ENCODE measurements around the gene TNN.

TNN gene

DNA sequence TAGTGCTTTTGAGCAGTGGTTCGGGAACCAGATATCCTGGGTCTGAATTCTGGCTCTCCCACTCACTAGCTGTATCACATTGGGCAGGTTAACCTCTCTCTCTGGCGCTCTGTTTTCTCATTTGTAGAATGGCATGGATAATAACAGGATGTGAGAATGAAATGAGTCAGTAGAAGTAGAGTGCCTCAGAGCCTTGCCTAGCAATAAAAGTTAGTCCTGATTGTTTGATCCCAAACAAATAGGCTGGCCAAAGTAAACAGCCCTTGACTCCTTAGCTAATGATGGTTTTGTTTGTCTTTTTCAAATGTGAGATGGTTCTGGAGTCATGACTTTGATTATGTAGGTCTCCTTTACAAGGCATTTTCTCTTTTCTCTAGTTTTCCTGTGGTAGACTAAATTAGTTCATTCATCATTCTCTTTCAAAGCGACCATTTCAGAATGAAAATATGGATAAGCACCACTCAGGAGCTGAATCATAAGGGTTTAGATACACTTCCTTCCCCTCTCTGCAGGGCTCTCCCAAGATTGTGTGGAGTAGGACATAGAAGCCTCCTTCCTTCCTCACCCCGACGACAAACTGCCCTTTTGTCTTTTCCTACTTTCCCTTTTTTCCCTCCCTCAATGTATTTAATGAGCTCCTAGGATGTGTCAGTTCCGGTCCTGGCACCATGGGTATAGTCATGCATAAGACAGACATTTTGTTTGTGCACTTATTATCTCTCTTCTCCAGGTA lies 101.8 kb downstream of the TNN start:
- TF ChIP-seq, protein P1, sequence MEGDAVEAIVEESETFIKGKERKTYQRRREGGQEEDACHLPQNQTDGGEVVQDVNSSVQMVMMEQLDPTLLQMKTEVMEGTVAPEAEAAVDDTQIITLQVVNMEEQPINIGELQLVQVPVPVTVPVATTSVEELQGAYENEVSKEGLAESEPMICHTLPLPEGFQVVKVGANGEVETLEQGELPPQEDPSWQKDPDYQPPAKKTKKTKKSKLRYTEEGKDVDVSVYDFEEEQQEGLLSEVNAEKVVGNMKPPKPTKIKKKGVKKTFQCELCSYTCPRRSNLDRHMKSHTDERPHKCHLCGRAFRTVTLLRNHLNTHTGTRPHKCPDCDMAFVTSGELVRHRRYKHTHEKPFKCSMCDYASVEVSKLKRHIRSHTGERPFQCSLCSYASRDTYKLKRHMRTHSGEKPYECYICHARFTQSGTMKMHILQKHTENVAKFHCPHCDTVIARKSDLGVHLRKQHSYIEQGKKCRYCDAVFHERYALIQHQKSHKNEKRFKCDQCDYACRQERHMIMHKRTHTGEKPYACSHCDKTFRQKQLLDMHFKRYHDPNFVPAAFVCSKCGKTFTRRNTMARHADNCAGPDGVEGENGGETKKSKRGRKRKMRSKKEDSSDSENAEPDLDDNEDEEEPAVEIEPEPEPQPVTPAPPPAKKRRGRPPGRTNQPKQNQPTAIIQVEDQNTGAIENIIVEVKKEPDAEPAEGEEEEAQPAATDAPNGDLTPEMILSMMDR (conservative IDR thresholded peaks at IDR 0.05), result no peak
- H3K27ac ChIP-seq, result peak overlapping the region; percentile 37; the same call in 1 of the 2 replicates

DNA sequence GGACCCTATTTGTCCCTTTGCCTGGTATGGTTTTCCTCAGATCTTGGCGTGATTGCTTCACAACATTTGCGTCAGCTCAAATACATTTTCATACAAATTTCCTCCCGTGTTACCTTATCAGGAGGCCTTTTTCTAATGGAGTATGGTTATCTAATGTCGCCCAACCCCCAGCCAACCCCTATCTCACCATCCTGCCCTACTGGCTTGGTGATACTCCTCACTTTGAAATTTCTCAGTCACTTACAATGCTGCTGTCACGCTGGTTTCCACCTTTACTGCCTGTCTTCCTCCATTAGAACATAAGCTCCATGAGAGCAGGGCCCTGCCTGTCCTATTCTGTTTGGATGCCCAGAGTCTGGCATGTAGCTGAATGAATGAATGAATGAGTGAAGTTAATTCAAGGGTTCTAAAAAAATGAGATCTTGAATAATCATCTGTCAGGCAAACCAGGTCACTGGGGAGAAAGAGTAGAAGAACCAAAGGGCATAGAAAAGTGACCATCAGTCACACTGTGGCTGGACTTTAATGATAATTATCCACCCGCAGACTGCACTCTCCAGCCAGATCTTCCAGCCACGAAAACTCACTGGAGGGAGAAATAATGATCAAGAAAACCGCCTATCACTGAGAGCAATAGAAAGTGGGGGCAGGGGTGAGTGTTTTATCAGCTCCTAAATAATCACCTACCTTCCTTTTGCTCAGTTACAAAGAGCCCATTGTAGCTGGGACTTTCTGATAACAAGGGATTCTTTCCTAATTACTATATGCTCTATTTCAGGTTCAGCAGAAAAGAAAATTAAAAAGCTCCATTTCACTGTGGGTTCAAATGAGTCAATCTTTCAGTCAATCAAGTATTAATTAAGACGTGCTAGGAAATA lies 103.6 kb downstream of the TNN start:
- H3K27ac ChIP-seq, result no peak overlapping the region
- TF ChIP-seq, protein P1 (conservative IDR thresholded peaks at IDR 0.05), result no peak

DNA sequence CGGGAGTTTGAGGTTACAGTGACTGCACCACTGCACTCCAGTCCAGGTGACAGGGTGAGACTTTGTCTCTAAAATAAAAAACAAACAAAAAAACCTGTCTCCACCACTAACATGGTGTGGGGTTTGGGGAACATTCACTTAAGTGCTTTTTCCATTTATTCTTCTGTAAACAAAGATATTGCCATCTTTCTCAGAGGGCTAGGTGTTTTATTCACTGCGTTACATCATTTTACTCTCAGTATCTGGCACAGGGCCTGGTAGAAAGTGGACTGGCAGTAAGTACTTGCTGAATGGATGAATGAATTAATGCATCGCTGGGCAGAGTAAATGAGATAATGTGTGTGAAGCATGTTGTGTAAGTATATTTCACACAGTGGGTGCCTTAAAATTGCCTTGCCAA lies 104.9 kb downstream of the TNN start:
- no peak overlapping the region for H3K27ac ChIP-seq
- TF ChIP-seq, protein P1 (conservative IDR thresholded peaks at IDR 0.05), result no peak

DNA sequence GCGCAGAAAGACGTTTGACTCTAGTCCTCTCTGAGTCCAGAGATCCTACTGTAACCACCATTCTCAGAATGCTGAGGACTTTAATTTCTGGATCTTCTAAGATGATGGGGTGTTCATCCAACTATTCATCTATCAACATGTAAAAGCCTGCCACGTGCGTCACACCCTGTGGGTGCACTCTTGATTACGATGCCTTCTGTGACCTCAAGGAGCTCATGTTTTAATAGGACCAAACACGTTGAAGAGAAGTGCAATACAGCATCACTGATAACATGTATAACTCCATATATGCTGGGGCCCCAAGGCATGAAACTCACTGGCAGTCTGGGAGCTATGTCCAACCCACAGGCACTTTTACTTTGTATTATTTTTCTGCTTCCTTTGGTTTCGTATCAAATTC lies 105.9 kb downstream of the TNN start:
- H3K27ac ChIP-seq, result no peak overlapping the region
- TF ChIP-seq, protein P1 (conservative IDR thresholded peaks at IDR 0.05), result no peak

DNA sequence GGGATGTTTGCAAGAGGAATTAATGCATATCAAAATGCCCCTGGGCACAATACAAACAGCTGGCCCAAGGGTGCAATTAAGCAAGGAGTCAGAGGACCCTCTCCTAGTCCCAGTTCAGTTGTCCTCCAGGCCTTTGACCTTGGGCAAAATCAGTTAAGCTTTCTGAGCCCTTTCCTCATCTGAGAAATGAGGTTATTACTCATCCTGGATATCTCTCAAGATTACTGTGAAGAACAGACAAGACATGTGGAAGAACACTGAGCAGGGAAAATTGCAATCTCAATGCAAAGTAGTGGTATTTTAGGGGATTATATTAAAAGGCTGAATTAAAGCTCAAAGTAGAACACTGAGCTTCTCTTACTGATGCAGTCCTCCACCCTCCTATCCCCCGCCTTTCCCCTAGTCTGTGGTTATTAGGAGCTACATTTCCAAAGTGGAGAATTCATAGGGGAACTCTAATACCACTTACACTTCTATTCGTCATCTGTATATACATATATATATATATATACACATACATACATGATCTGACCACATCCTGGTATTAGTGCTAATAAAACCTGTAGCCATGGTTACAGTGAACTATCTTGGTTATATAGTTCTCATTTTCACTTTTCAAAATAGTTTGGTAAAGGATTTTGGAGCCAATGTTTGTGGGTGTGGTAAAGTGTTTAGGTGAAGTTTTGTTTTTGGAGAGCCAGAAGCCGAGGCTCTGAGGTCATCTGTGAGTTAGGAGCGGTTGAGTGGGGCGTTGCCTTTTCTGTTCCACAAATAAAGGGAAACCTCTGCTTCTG lies 106.9 kb downstream of the TNN start:
- H3K27ac ChIP-seq, result no peak overlapping the region
- TF ChIP-seq, protein P1 (conservative IDR thresholded peaks at IDR 0.05), result no peak

DNA sequence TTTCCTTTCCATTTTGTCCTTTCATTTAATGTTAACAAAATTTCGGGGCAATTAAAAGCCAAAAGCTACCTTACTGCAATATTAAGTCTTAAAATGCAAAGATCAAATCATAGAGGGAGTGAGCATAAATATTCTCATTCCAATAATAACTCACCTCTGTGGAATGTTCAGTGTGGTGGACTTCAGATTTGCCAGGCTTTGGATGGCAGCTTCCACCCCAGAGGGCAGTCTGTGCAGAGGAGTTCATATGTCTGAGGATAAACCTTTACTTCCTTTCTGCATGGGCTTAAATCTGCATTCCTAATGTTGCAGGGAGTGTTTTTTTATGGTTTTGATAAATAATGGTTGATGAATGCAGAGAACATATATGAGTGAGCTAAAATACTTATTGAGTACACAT lies 108.6 kb downstream of the TNN start:
- no peak overlapping the region for H3K27ac ChIP-seq
- TF ChIP-seq, protein P1 (conservative IDR thresholded peaks at IDR 0.05), result no peak

DNA sequence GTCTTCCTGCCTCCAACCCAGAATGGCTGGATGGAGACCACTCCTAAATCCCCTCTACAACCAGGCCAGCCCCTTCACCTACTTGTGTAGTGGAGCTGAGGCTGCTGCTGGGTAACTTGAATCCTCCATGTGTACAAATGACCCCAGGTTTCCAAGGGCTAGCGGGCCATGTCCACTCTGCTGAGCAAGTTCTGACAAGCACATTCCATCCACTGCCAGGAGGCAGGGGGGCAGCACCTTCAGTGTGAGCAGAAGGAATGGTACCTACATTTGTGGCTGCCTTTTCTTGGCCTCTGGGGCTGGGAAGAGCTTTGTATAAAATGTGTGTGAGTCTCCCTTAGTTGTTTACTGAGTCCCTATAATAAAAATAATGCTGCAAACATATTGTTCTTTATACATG lies 110.4 kb downstream of the TNN start:
- H3K27ac ChIP-seq, result no peak overlapping the region
- TF ChIP-seq, protein P1 (conservative IDR thresholded peaks at IDR 0.05), result no peak

Measured in VCaP (cell line).